Esophagus muscularis mucosa (tissue), 3 donors: ENCODE measurements around the gene KLK11.

Experiments
- POLR2AphosphoS5 ChIP-seq, 2 donors: sonication (generic); formaldehyde crosslinking; IDR thresholded peaks; one replicate each; pipeline ENCODE4 v1.6.1; 2017; ENCODE audit warnings: antibody characterized with exemption in 2 of 2
- TF ChIP-seq, protein P1 (sequence below), 3 experiments: fragments of 200-600 bp in 2 of 3; fragments of 450-650 bp in 1 of 3; sonication (generic) in 2 of 3; IDR thresholded peaks; one replicate each; pipeline ENCODE4 v1.5.1; 2017 to 2019; ENCODE audit warnings: antibody characterized with exemption in 3 of 3, mild to moderate bottlenecking in 2 of 3, moderate library complexity in 1 of 3

GRCh38 chr19:51016798-51017683, 9.4 kb downstream of the KLK11 start:
- TF ChIP-seq, protein P1, sequence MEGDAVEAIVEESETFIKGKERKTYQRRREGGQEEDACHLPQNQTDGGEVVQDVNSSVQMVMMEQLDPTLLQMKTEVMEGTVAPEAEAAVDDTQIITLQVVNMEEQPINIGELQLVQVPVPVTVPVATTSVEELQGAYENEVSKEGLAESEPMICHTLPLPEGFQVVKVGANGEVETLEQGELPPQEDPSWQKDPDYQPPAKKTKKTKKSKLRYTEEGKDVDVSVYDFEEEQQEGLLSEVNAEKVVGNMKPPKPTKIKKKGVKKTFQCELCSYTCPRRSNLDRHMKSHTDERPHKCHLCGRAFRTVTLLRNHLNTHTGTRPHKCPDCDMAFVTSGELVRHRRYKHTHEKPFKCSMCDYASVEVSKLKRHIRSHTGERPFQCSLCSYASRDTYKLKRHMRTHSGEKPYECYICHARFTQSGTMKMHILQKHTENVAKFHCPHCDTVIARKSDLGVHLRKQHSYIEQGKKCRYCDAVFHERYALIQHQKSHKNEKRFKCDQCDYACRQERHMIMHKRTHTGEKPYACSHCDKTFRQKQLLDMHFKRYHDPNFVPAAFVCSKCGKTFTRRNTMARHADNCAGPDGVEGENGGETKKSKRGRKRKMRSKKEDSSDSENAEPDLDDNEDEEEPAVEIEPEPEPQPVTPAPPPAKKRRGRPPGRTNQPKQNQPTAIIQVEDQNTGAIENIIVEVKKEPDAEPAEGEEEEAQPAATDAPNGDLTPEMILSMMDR (IDR thresholded peaks at IDR 0.05), result peak in 1 of 3 experiments; percentile 61
- no peak for TF ChIP-seq POLR2AphosphoS5 (IDR thresholded peaks at IDR 0.05)
